Urinary bladder (tissue), 4 donors: Measurements from ENCODE around the gene PEX3. TPM values are rescaled to one million over a fixed set of nuclear protein-coding genes. Genes with fewer than 3 reads are reported as not detected.
"Not testable (repeated sequence)": the region's sequence is repeated elsewhere in the genome, so short reads cannot be mapped to it uniquely, and the experiment has no call there.

Experiments
- DNase-seq: peaks from one replicate; pipeline ENCODE4 v3.0.0-alpha.2; 2015; ENCODE audit errors: extremely low spot score
- H3K27ac ChIP-seq: one replicate; pipeline ENCODE4 v1.5.1; 2013; ENCODE audit warnings: low read depth, mild to moderate bottlenecking, moderate library complexity
- H3K36me3 ChIP-seq: one replicate; pipeline ENCODE4 v1.6.1; 2013; ENCODE audit warnings: mild to moderate bottlenecking, moderate library complexity; ENCODE audit not compliant: insufficient read depth
- H3K4me1 ChIP-seq: one replicate; pipeline ENCODE4 v1.6.1; 2013; ENCODE audit warnings: mild to moderate bottlenecking, moderate library complexity; ENCODE audit not compliant: insufficient read depth
- H3K4me3 ChIP-seq: one replicate; pipeline ENCODE4 v1.5.1; 2013; ENCODE audit warnings: low read depth, low read length
- WGBS: extraction: QIAGEN DNeasy Blood & Tissue Kit; methylation state at CpG from one replicate; pipeline ENCODE4 v1.1.7; 2013; 5-methylcytosine and 5-hydroxymethylcytosine counted together
- polyA plus RNA-seq: library from polyadenylated mRNA; stranded (reverse); fragments of 200-250 nt; gene quantifications from one replicate; pipeline ENCODE4 v1.2.3, GENCODE V29; 2013
- total RNA-seq: library from RNA; depleted of rRNA; stranded (reverse); fragments of >200 nt; gene quantifications from one replicate; pipeline ENCODE4 v1.2.3, GENCODE V29; 2014
- donor health status: healthy with polysubstance abuse.
- donor health status: healthy.

The PEX3 gene
- total and polyA plus RNA-seq, 2 donors = 14.8 to 32.5 TPM

- H3K4me3 ChIP-seq = no peak overlapping the region
- WGBS = 17% methylated on average over 4 of the region's 4 CpGs
- DNase-seq = peak; percentile 53
- H3K4me1 ChIP-seq = no peaks in the 10 kb centered on the region
- peaks cover 1% of the 10 kb centered on the region for H3K36me3 ChIP-seq
- H3K27ac ChIP-seq = no peak overlapping the region
Measured at GRCh38 chr6:143427109-143427817, 23.3 kb upstream of the PEX3 start.

- Histone ChIP-seq H3K27ac (no peak overlapping the region), H3K36me3 (peaks cover 4% of the 10 kb centered on the region), H3K4me3 (no peak overlapping the region), H3K4me1 (no peaks in the 10 kb centered on the region)
- DNase-seq = no peak
- 97% methylated on average over 4 of the region's 4 CpGs for WGBS
Measured at GRCh38 chr6:143429970-143430369, 20.6 kb upstream of the PEX3 start.

- H3K27ac ChIP-seq = no peak overlapping the region
- 78% methylated on average over 1 of the region's 1 CpG for WGBS
- H3K4me1 ChIP-seq = no peaks in the 10 kb centered on the region
- no peak overlapping the region for H3K4me3 ChIP-seq
- no peak for DNase-seq
- H3K36me3 ChIP-seq = peaks cover 4% of the 10 kb centered on the region
Measured at GRCh38 chr6:143431226-143431625, 19.4 kb upstream of the PEX3 start.

- H3K4me1 ChIP-seq = no peaks in the 10 kb centered on the region
- 96% methylated on average over 4 of the region's 4 CpGs for WGBS
- H3K36me3 ChIP-seq = peaks cover 4% of the 10 kb centered on the region
- H3K27ac ChIP-seq = no peak overlapping the region
- DNase-seq = no peak
- H3K4me3 ChIP-seq = no peak overlapping the region
Measured at GRCh38 chr6:143432588-143432987, 18.0 kb upstream of the PEX3 start.

- DNase-seq = no peak
- 96% methylated on average over 2 of the region's 2 CpGs for WGBS
- H3K36me3 ChIP-seq = no peaks in the 10 kb centered on the region
- no peak overlapping the region for H3K4me3 ChIP-seq
- H3K27ac ChIP-seq = no peak overlapping the region
- H3K4me1 ChIP-seq = no peaks in the 10 kb centered on the region
Measured at GRCh38 chr6:143441010-143441409, 9.6 kb upstream of the PEX3 start.

GRCh38 chr6:143441680-143442545, 8.7 kb upstream of the PEX3 start:
- no peak overlapping the region for H3K27ac ChIP-seq
- H3K4me3 ChIP-seq = no peak overlapping the region
- 88% methylated on average over 8 of the region's 8 CpGs for WGBS
- H3K36me3 ChIP-seq = peaks cover 2% of the 10 kb centered on the region
- DNase-seq = no peak
- no peaks in the 10 kb centered on the region for H3K4me1 ChIP-seq

- no peaks in the 10 kb centered on the region for H3K4me1 ChIP-seq
- H3K4me3 ChIP-seq = no peak overlapping the region
- no peak for DNase-seq
- WGBS = 98% methylated on average over 2 of the region's 2 CpGs
- peaks cover 2% of the 10 kb centered on the region for H3K36me3 ChIP-seq
- no peak overlapping the region for H3K27ac ChIP-seq
Measured at GRCh38 chr6:143443096-143443495, 7.5 kb upstream of the PEX3 start.

- H3K4me3 ChIP-seq, DNase-seq, H3K4me1 ChIP-seq, H3K36me3 ChIP-seq, H3K27ac ChIP-seq: not testable (repeated sequence)
- WGBS = 100% methylated on average over 2 of the region's 2 CpGs
Measured at GRCh38 chr6:143447865-143448264, 2.7 kb upstream of the PEX3 start.

GRCh38 chr6:143449082-143449713, 1.4 kb upstream of the PEX3 start:
- Histone ChIP-seq H3K4me1 (peaks cover 1% of the 10 kb centered on the region), H3K4me3 (peak overlapping the region; percentile 62), H3K27ac (no peak overlapping the region), H3K36me3 (peaks cover 4% of the 10 kb centered on the region)
- no peak for DNase-seq
- whole genome bisulfite sequencing = 71% methylated on average over 6 of the region's 6 CpGs

- Histone ChIP-seq H3K36me3 (peaks cover 4% of the 10 kb centered on the region), H3K4me3 (peak overlapping the region; percentile 62), H3K27ac (peak overlapping the region; percentile 18), H3K4me1 (peaks cover 1% of the 10 kb centered on the region)
- peak; percentile 25 for DNase-seq
- WGBS = 5% methylated on average over 19 of the region's 19 CpGs
Measured at GRCh38 chr6:143449714-143450452, 722 bp upstream of the PEX3 start.

GRCh38 chr6:143451531-143451930, 926 bp downstream of the PEX3 start:
- peaks cover 1% of the 10 kb centered on the region for H3K4me1 ChIP-seq
- peak overlapping the region; percentile 62 for H3K4me3 ChIP-seq
- H3K36me3 ChIP-seq = peaks cover 2% of the 10 kb centered on the region
- no peak overlapping the region for H3K27ac ChIP-seq
- WGBS = 28% methylated on average over 4 of the region's 4 CpGs
- DNase-seq = no peak

GRCh38 chr6:143457563-143458359, 7.2 kb downstream of the PEX3 start:
- WGBS = 89% methylated on average over 2 of the region's 2 CpGs
- no peak for DNase-seq
- Histone ChIP-seq H3K36me3 (peaks cover 4% of the 10 kb centered on the region), H3K4me3 (no peak overlapping the region), H3K4me1 (no peaks in the 10 kb centered on the region), H3K27ac (no peak overlapping the region)

GRCh38 chr6:143465546-143465945, 14.9 kb downstream of the PEX3 start:
- no peak for DNase-seq
- H3K36me3 ChIP-seq = peaks cover 4% of the 10 kb centered on the region
- 86% methylated on average over 2 of the region's 2 CpGs for WGBS
- H3K4me3 ChIP-seq = no peak overlapping the region
- H3K27ac ChIP-seq = no peak overlapping the region
- H3K4me1 ChIP-seq = no peaks in the 10 kb centered on the region
